HG03460 (cell line): ENCODE results near the gene AMMECR1.

Source experiments
- ATAC-seq: cut with Tn5 transposase; IDR thresholded peaks from one replicate; pipeline ENCODE4 v1.9.1; 2021; ENCODE audit not compliant: unreplicated experiment

The AMMECR1 gene

DNA sequence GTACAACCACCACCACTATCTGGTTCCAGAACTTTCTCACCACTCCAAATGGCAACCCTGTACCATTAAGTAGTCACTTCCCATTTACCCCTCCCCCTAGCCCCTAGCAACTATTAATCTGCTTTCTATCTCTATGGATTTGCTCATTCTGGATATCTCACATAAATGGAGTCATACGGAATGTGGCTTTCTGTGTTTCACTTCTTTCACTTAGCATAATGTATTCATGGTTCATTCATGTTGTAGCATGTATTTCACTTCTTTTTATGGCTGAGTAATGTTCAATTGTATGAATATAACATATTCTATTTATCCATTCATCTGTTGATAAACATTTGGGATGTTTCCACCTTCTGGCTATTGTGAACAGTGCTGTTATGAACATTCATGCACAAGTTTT lies 104.7 kb downstream of the AMMECR1 start:
- ATAC-seq: no peak

DNA sequence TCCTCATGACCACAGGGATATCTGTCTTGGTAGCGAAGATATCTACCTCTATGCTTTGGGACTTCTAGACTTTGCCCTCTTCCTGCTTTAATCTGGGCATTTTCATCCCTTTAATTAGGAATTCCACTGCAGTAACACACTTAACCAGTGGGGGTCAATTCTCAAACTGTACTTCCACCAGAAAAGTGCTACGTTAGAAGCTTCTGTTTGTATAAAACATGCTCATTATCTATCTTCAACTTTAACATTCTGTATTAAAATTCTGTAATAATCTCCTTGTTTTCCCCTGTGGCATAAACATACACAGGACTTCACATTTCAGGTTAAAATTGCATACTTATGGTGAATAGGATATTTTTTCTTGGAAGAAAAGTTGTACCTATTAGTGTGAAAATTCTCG lies 105.6 kb downstream of the AMMECR1 start:
- no peak for ATAC-seq

- no peak for ATAC-seq
Measured at GRCh38 chrX:110211340-110211739, 106.5 kb downstream of the AMMECR1 start.

DNA sequence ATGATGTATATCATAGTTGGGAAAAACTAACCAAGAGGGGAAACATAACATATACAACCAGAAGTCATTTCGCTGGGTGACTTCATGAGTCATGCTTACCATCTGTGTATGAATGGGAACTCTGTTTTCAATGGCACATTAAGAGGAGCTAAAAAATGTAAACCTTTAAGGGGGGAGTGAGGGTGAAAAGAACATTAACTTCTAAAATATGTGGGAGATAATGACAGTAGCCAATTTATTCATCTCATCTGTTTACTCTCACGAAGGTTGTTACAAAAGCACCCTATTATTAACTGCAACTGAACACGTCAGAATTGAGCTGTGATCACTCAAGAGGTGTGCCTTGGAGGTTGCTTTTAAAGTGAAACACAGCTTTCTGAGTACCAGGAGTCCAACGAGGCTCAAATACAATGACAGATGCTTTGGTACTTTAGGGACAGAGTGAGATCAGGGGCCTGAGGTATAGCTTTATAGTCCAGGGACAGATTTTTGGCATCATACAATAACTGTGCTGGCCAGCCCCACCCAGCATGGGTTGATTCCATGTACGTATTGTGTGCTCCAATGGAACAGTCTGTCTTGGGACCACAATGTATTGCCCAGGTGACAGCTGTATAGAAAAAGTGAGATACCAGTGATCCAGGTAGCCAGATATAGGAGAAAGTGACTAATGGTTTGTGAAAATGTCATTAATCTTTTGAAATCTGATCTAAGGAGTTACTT lies 107.3 kb downstream of the AMMECR1 start:
- ATAC-seq: no peak

DNA sequence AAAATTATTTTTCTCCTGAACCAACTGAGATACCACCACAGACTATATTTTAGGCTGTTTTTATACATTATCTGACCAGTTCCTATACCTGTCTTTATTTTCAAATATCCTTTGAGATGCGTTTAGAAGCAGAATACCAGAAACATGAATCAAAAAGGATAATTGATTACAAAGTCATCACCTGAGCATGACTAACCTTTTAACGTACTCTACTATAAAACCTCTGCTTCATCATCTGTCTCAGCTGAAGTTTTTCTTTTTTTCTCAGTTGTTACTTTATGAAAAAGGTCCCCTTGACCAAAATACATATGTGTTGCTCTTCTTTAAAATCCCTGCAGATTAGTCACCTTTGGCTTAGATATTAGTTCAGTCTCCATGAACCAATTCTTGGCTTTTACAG lies 109.8 kb downstream of the AMMECR1 start:
- ATAC-seq: no peak

- no peak for ATAC-seq
Measured at GRCh38 chrX:110204986-110205385, 112.9 kb downstream of the AMMECR1 start.

DNA sequence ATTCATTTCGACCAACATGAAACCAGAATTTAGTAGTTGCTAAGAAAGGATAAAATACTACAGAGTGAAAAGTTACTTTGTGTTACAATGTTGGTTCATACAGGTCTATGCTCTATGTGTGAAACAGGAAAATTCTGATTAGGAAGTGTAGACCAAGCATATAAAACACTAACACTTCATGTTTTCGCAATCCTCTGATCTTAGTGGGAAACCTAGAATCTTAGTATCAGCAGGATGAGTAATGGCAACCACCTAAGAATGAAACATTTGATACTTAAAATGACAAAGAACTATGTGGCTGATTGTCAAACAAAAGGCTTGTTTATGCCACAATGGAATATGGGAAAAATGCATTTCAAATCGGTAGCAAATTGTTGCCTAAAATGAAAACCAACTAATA lies 116.1 kb downstream of the AMMECR1 start:
- no peak for ATAC-seq

- no peak for ATAC-seq
Measured at GRCh38 chrX:110194977-110195376, 122.9 kb downstream of the AMMECR1 start.

GRCh38 chrX:110192516-110192915 lies 125.4 kb downstream of the AMMECR1 start:
- ATAC-seq: no peak

- ATAC-seq: no peak
Measured at GRCh38 chrX:110188701-110189558, 129.0 kb downstream of the AMMECR1 start.

- no peak for ATAC-seq
Measured at GRCh38 chrX:110183314-110183713, 134.6 kb downstream of the AMMECR1 start.

DNA sequence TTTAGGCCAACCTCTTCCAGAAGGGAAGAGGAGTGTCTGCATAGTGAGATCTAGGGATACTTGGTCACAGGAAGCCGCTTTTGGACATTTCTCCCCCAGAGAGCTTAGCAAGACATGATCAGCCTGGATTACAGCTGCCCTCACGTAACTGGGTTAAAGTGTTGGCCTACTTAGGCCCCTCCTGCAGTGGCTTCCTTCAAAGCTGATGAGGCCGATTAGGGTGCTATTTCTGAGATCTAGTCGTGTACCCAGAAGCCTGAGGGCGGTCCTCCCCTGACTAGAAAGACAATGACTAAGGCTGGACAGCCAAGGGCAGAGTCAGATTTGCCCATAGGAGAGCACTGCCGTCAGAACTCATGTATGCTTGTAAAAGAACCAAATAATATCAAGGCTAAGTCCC lies 135.0 kb downstream of the AMMECR1 start:
- no peak for ATAC-seq

DNA sequence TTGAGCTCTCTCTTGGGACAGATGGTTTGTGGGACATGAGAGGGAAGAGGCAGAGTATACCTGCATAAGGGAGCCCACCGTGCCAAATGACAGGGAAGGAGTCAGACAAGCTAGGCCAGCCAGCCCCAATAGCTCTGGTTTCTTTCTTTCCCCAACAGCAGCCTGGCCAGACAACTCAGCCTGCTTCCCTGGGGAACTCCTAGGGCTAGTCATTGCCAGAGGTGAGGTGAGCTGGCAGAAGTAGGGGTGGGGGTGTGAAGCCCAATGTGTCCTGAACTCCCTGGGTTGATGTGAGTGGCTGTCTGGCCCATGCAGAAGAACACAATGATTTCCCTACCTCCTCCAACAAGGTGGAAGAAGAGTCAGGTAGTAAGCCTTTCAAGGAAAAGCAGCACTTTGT lies 135.5 kb downstream of the AMMECR1 start:
- no peak for ATAC-seq

DNA sequence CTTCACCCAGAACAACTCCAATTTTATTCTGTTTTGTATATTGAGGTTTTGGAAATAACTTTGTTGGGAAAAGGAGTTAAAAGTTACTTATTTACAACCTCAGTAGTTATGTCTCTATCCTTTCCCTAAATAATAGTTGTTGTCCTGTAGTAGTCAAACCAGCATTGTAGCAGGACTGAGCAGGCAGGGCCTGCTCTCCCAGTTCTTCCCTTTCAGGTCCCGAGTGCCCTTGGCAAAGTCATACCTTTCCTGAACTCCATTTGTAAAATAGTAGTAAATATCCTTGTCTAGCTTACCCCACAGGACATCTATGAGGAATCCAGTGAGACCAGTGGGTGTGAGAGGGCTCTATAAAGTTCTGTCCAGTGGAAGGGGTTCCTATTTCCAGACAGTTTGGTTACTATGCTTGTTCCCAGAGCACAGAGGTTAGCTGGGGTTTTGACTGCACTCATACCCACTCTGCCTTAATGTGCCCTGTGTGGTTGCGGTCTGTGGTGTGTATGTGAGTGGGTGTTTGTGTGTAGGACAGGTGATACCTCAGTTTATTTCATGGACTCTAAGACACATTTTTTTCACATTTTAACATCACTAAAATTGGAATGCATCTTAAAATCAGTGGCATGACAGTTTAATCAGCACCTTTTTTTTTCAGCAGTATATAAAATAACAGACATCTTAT lies 136.3 kb downstream of the AMMECR1 start:
- no peak for ATAC-seq

- peak; percentile 71 for ATAC-seq
Measured at GRCh38 chrX:110180928-110181310, 137.0 kb downstream of the AMMECR1 start.

DNA sequence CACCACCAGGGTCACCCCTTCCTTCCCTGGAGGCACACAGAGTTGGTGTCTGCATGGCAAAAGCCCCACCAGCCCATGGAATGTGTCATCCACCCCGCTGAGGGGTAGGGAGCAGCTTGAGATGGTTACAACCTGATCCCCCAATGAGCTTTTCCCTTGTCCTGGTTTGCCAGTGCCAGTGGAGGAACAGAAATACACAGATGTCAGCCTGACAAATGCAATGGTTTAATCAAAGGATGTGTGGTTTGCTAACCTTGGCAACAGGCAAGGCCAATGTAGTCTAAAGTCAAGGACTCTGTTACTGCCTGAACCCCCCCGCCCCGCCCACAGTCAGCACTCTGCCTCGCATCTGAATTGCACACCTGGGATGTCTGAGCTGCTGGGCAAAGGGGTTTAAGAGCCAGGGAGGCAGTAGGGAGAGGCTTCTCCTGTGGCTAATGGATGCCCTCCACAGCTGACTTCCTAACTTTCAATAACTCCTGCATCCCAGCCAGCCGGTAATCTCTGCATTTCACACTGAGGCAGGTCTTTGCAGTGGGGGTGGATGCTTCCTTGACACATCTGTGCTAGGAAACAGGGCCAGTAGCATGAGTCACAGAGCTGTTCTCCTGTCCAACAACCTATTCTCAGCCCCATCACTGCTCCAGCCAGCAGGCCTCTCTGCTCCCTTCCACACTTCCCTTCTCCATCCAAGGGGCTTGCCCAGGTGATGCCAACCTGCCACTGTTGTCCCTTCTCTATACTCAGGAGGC lies 137.5 kb downstream of the AMMECR1 start:
- ATAC-seq: peak; percentile 14

- ATAC-seq: no peak
Measured at GRCh38 chrX:110178179-110178865, 139.6 kb downstream of the AMMECR1 start.

DNA sequence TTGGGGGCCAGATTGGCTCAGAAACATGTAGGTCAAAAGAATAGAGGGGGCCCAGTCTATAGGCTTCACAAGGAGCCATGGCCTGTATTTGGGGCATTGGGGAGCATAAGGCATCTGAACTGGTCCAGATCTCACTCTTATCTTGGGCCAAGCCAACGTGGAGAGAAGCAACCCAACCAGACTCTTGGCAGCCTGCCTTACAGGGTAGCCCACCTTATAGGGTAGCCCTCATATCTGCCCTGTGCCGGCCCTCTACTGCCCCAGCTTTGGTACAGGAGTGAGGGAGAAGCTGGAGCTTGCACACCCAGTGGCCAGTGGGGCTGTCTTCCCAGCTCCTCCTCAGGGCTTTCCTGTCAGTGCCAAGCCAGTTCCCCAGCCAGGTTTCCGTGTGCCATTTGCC lies 142.2 kb downstream of the AMMECR1 start:
- no peak for ATAC-seq

DNA sequence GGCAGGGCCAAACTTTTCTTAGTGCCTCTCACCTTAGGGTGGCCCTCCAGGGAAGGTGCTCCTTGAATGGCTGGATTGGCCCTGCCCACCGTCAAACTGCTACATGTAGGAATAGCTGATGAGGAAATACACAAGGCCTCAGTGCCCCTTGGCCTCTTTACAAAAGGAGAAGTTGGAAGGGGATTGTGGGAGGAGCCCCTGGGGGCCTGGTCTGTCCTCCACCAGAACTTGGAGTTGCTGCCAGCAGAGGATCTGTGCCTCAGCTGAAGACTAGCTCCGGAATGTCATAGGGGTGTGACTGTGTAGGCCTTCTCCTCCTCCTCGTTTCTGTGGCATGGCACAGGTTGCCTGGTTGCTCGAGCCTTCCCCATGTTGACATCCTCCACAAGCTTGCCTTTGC lies 142.7 kb downstream of the AMMECR1 start:
- ATAC-seq: no peak
